ENCODE measurements around the gene LPIN2.
A peak's percentile ranks its signal among the peaks of the same experiment; 100 is the strongest.

The LPIN2 gene

DNA sequence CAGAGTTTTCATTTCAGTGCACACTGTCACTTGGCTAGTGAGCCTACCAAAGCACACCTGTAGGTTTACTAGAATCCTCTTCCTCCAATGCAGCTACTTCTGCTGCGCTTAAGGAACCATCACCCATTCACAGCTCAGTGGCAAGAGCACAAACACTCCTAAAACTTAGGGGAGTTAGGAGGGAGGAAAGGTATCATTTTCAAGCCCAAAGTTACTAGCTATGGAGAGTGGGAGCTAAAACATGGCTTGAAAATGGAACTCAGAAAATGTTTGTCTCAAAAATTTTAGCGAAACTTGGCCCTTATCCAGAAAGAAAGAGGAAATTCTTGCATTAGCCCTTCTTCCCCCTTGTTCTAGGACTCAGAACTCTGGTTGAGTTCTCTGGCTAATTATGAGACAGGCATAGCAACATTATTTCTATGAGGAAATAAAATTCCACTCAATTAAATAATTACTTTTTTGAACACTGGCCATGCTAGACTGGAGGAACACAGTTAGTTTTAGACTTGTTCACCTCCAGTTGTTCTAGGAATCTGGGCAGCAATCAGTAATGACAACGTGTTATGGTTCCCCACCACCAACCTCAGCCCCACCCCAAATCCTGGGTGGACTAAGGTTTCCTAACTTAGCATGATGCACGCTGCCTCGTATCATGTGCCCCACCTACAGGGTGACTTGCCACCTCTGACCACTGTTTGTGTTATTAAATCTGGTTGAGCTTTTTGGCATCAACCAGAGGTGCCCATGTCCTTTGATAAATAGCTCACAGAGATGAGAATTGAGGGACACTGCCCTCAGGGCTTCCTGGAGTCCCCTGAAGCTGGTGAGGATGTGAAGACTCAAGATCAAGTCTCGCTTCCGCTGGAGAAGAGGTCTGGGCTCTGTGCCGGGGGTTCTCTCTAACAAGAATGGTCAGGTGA, 32.8 kb downstream of the LPIN2 start:
- peak in 1 of 2 donors; percentile 56 for DNase-seq

DNA sequence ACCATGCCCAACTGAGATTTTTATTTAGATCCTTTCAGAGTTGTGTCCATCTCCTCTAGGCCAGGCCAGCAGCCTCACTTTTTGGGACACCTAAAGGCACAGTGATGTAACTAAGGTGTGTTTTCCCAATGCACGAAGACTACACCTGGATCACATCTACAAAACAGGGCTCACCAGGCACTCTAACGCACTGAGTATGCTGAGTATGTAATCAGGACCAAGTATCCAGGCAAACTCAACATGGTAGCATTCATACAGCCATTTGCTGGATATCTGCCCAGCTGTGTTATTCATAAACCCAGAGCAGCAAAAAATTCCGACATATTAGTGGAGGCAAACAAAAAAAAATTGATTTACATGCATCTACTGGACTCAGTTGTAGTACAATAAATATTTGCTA, 33.8 kb downstream of the LPIN2 start:
- DNase-seq: no peak

DNA sequence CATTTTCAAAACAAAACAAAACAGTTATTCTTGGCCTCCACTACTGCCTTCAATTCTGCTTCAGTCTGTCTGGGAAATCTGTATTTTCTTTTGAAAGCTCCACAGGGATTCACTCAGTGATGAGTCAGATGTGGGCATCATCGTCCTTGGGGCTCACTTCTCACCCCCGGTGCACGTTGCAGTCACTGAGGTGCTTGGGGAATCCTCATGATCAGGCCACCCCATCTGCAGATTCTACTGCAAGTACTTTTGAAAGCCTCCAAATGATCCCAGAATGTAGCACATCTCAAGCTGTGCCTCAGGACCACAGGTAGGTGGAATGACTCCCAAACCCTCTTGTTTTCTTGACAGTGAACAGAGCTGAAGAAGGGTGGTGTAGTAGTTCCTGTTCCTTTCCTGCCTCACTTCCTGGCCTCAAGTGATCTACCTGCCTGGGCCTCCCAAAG, 34.3 kb downstream of the LPIN2 start:
- DNase-seq: no peak

DNA sequence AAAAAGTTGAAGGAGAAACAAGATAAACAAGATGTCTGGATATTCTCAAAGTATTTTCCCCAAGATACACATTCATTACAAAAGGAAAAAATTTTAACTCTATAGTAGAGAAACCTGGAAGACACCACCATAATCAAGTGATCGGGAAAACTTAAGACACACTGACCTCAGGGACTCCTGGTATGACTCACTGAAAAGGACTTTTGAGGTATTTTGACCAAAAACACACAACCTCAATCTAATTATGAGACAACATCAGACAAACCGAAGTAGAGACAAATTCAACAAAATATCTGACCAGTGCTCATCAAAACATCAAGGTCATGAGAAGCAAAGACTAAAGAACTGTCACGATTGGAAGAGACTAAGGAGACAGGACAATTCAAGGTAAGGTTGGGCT, 34.7 kb downstream of the LPIN2 start:
- DNase-seq: no peak

DNA sequence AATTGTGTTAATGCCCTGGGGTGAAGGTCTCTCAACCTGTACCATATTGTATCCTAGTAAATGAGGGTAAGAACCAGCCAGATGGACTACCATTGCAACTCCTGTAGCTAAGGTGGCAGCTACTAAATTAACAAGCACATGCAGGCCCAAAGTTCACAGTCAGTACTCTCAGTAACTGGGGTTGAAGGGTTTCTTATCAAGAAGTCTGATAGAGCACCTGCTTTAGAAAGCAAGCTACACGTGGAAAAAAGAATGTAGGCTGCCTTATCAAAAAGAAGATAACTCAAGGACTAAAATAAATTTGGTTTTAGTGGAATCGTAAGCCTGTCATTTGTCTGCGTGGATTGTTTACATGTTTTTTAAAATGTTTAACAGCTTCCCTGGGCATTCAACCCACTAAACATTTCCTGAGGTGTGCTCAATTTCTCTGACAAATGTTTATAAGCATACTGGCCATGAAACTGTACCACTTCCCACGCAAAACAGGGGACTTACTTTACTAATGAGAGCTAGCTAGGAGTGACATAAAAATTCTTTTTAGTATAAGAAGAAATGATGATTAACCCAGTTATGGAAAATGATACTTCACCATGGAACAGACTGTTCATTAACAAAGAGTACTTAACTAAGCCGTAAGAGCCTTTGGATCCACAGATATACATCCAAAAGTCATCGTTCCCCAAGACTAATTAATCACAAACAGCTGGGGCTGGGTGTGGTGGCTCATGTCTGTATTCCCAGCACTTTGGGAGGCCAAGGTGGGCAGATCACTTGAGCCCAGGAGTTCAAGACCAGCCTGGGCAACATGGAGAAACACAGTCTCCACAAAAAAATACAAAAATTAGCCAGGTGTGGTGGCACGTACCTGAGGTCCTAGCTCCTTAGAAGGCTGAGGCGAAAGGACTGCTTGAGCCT, 36.5 kb downstream of the LPIN2 start:
- no peak for DNase-seq

DNA sequence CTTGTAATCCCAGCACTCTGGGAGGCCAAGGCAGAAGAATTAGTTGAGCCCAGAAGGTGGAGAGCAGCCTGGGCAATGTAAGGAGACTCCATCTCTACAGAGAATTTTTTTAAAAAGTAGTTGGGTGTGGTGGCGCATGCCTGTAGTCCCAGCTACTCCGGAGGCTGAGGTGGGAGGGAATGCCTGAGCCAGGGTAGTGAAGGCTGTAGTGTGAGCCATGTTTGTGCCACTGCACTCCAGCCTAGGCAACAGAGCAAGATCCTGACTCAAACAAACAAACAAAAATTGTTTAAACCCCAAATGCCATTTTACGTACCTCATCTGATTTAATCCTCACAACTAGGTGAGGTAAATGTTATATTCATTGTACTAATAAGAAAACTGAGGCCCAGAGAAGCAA, 38.2 kb downstream of the LPIN2 start:
- DNase-seq: no peak

DNA sequence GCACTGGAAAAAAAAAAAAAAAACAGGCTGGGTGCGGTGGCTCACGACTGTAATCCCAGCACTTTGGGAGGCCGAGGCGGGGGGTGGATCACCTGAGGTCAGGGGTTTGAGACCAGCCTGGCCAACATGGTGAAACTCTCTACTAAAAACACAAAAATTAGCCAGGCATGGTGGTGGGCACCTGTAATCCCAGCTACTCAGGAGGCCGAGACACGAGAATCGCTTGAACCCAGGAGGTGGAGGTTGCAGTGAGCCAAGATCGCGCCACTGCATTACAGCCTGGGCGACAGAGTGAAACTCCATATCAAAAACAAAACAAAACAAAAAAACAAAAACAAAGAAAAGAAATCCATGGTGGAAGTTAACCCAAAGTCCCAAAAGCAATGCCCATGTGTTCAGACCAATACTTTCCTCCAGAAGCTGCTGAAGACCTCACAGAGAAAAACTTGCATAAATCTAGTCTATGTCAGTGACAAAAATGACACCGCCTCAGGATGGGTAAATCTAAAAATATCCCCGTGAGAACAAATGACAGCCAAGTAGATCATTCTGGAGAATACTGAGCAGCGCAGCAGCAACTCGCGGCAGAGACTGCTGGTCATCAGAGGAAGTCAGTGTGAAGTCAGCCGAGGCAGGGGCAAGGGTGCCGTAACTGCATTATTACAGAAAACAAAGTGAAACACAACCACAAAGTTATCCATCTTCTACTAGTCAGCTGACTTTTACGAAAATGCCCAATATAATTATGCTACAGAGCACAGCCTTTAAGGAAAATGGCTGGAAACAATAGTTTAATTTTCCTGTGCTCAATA, 41.0 kb downstream of the LPIN2 start:
- peak; percentile 85 to 86 for DNase-seq

DNA sequence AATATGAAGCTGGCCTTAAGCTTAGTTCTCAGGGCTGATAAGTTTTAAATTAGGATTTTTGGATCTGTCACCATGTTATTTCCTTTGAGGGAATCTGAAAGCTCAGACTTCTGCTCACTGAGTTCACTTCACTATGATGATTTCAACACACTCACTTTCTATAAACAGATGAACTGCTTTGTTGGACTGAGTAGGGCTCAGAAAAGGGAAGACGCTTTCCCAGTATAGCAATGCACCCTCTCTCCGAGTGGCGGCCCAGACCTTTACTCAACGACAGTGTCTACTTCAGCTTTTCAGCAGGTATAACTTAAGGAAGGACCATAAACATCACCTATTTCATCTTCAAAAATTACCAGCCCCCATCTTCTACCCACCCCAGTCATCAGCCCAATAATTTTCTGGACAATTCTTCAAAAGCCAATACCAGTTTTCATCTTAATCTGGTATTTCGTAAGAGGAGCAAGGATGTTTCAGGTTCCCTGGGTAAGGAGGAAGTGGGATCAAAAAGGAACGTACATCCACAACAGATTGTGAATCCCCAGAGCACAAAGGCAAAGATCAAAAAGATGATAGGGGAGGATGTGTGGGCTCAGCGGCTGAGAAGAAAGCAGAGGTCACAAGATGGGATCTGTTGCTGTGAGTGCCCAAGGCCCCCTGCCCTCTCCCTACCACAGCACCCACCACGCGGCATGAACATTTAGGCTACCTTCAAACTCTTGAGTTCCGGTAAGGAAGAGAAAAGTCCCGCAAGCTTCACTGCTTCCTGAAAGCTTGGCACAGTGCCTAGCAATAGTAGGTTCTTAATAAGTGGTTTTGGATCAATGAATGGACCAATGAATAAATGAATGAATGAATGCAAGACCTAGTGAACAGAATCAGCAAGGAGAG, 41.9 kb downstream of the LPIN2 start:
- DNase-seq: peak; percentile 67

DNA sequence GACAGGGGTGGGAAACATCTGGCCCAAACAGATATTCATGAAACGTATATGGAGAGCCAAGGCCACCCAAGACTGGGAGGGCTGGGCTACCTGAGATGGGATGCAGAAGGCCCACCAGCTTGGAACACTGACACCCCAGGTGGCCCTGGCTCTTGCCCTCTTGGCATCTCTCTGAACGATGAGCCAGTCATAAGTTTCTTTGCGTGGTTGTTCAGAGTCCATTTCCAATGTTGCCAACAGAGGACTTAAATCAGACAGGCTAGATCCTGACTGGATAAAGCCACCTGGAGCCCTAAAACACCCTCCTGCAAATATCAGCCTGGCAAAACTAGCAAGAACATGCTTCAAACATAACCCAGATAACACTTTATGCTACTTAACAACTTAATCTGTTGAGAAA, 42.6 kb downstream of the LPIN2 start:
- DNase-seq: no peak

DNA sequence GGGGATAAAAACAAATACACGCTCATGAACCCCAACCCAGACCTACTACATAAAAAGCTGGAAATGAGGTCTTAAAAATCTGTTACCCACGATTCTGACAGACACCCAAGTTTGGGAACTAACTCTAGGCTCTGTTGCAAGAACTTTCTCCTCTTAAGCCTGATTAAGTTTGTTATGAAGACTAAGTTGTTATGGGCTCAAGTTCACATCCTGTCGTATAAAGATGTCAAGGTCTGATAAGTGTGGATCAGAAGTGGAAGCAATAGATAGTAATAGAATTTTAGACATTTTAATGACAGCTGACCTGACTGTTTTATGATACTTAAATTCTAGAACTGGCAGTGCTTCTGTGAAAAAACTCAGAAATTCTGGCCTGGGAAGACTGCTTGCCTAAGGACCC, 43.2 kb downstream of the LPIN2 start:
- DNase-seq: no peak

DNA sequence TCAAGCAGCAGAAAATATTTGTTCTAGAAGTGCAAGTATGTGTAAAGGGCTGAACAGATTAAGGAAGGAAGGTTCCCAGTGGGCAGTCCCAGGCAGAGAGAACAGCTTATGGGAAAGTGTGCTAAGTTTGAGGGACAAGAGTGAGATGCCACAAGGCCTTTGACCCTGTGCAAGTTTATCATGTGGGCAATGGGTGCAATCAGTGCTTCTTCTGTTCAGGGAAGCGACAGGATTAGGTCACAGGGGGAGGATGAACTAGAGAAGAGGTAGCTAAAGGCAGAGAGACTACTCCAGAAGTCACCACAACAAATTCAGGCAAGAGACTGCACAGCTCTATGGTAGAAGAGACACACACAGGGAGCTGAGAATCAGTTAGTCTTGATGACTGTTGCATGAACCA, 44.3 kb downstream of the LPIN2 start:
- no peak for DNase-seq

DNA sequence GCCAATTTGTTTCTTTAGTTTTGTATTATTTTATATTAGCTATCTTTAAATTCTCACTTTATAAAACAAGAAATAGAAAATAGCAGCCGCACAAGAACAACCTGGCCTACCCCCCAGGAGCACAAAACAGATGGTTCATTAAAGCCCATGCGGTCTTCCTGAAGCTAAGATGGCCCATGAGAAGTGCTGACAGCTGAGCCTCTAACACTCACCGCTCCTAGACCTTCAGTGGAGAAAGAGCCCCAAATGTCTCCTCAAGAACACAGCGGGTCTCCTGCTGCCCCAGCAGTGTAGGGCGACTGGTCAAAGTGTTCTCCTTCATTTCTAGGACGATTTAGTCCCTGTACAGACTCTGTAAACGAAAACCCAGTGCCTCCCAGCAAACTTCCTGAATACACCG, 45.1 kb downstream of the LPIN2 start:
- DNase-seq: no peak

DNA sequence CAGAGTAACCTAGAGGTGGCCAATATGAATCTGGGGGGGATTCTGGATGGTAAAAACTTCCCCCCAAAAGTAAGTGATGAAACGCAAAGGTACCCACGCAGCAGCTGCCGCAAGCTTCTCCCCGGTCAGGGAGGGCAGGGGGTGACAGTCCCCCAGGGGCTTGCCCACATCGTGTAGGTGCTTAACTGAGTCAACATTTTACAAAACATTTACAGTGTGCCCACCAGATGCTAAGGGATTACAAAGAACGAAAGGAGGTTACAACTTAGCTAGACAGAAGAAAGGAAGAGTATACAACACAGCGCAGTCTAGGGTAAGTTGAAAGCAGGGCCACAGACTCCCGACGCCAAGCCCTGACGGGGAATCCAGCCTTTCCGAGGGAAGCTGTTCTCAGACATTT, 45.6 kb downstream of the LPIN2 start:
- DNase-seq: no peak

DNA sequence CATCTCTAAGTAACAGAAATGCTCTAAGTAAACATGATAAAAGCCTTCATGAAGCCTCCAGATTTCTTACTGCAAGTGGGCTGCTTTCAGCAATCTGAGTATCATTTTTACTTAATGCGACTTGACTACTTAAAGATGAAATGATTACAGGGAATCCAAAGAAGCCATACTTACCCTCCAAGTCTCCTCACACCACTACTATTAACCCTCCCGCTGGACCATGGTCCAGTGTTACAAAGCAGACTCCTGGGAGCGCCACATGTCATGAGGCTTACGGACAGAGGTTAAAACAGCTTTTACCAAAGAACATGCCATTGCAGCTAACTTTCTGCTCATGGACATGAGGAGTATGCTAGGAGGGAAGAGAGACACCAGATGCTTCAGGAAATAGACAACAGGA, 46.4 kb downstream of the LPIN2 start:
- no peak for DNase-seq

DNA sequence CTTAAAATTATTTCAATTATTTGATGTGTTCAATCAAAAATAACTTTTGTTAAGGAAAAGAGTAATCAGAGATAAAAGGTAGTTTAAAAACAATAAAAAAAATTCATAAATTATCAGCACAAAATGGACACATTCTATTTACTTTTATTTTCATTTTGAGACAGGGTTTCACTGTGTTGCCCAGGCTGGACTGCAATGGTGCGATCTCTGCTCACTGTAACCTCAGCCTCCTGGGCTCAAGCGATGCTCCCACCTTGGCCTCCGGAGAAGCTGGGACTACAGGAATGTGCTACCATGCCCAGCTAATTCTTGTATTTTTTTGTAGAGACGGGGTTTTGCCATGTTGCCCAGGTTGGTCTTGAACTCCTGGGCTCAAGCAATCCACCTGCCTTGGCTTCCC, 47.1 kb downstream of the LPIN2 start:
- no peak for DNase-seq

DNA sequence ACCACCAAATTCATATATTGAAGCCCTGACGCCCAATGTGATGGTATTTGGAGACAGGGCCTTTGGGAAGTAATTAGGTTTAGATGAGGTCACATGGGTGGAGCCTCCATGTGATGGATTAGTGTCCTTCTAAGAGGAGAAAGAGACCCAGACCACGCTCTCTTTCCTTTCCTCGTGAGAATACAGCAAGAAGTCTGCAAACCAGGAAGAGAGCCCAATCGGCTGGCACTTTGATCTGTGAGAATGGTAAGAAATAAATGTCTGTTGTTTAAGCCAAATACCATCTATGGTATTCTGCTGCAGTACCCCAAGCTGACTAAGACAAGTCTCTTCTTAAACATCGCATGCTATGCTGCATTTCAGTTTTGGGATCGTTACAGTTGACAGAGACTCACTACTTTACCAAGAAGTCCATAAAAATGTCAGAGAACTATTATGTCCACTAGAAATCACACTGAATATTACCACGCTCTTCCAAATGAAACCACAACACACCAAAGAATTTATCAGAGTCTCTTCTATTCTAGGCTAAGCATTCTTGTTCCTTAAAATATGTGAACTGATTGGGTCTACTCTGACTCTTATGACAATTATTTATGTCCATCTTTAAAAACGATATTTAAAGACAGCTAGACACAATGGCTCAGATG, 48.5 kb downstream of the LPIN2 start:
- no peak for DNase-seq
